Pancreas (tissue), 10 donors: Measurements from ENCODE around the gene HCCS. TPM values are rescaled to one million over a fixed set of nuclear protein-coding genes. Genes with fewer than 3 reads are reported as not detected.

Experiments
- ATAC-seq, 4 donors: fragments of 200-7000 bp; cut with Tn5 transposase; one replicate each; pipeline versions ENCODE4 v1.8.0 to v1.9.1; 2020; ENCODE audit warnings: mild to moderate bottlenecking in 4 of 4, moderate library complexity in 4 of 4
- DNase-seq, 6 donors: peaks; one replicate each; pipeline ENCODE4 v3.0.0-alpha.2; 2020
- FAIRE-seq: peaks from 2 replicates; lab custom pipeline; 2012; peaks lifted over from hg19 to GRCh38; lab: Jason Lieb, UNC
- H3K27ac ChIP-seq, 4 donors: fragments of 200-600 bp; sonication (generic); 1 replicate in 3 of 4; 2 replicates in 1 of 4; pipeline versions ENCODE4 v1.5.0 to v1.8.0; 2020
- H3K27me3 ChIP-seq, 4 donors: fragments of 200-600 bp; one replicate each; pipeline ENCODE4 v1.8.0; 2021
- H3K36me3 ChIP-seq, 3 donors: fragments of 200-600 bp; sonication (generic) in 1 of 3; one replicate each; pipeline versions ENCODE4 v1.5.0 to v1.8.0; 2020 to 2021
- H3K4me1 ChIP-seq, 3 donors: fragments of 200-600 bp; one replicate each; pipeline ENCODE4 v1.8.0; 2021
- H3K4me3 ChIP-seq, 4 donors: fragments of 200-600 bp; sonication (generic) in 2 of 4; one replicate each; pipeline versions ENCODE4 v1.5.0 to v1.8.0; 2020 to 2021
- H3K9me3 ChIP-seq, 4 donors: fragments of 200-600 bp; one replicate each; pipeline ENCODE4 v1.8.0; 2021
- CTCF ChIP-seq, 4 donors: fragments of 200-600 bp; sonication (generic) in 3 of 4; IDR thresholded peaks; one replicate each; pipeline versions ENCODE4 v1.5.0 to v1.8.0; 2021; ENCODE audit warnings: antibody characterized with exemption in 4 of 4
- WGBS, 2 donors: extraction: QIAGEN DNeasy Blood & Tissue Kit; methylation state at CpG; one replicate each; pipeline ENCODE4 v1.1.7; 2013; 5-methylcytosine and 5-hydroxymethylcytosine counted together
- intact Hi-C, 3 donors: fragments of 100-400 bp; cut with DNase I; formaldehyde crosslinking; loops; one replicate each; pipeline versions ENCODE4 v1.11.1 to v1.14.2; 2022
- polyA plus RNA-seq, 2 donors: library from polyadenylated mRNA; stranded (reverse); fragments of 200-250 nt; gene quantifications; one replicate each; pipeline ENCODE4 v1.2.3, GENCODE V29; 2013
- total RNA-seq, 6 donors: library from RNA; stranded (reverse); fragmentation: NEBNext Ultra II Directional in 4 of 6; extraction: Animal tissue kit (Norgen Biotek cat#: 25700) in 4 of 6; gene quantifications; one replicate each; pipeline versions ENCODE4 v1.2.1 to v1.2.4, GENCODE V29; 2021 to 2023
- donor health status: healthy with polysubstance abuse.
- donor health status: DM: no; HTN: no; CAD: no; lungs with moderate emphysema.
- donor health status: DM: no; HTN: no; CAD: no.
- donor health status: control.
- donor health status: control.
- donor health status: Bipolar disorder and iron deficiency.
- donor health status: DM: yes; HTN: yes; CAD: no.
- donor health status: DM: no; HTN: no; CAD: no.
- donor health status: DM: no; HTN: no; CAD: no.
- donor health status: DM: yes; HTN: yes; CAD: no.

The HCCS gene
- total and polyA plus RNA-seq, 8 donors: 3.2 to 9.2 (median 6.4) TPM

- DNase-seq (no peak), ATAC-seq (no peak), FAIRE-seq (no peak)
- Histone ChIP-seq H3K9me3 (no peaks in the 10 kb centered on the region), H3K27ac (no peak overlapping the region), H3K4me1 (no peaks in the 10 kb centered on the region), H3K27me3 (no peaks in the 10 kb centered on the region), H3K4me3 (no peak overlapping the region), H3K36me3 (no peaks in the 10 kb centered on the region)
- 58 to 65% methylated on average over 5 of the region's 5 CpGs for WGBS, 2 donors
- no peak for TF ChIP-seq CTCF (IDR thresholded peaks at IDR 0.05)
- intact Hi-C loops: loop anchor here in 2 of 3 donors (10.0 kb wide), 2 partner anchors 935 to 945 kb away; no protein-coding TSS in a partner anchor
Observed at GRCh38 chrX:11129534-11130105, 18.5 kb downstream of the HCCS start.

GRCh38 chrX:11130136-11130535 lies 19.0 kb downstream of the HCCS start:
- intact Hi-C loops: loop anchor here in 2 of 3 donors (10.0 kb wide), 2 partner anchors 935 to 945 kb away; no protein-coding TSS in a partner anchor
- no peak overlapping the region for H3K27ac ChIP-seq
- FAIRE-seq (no peak), DNase-seq (no peak), ATAC-seq (no peak)
- H3K9me3 ChIP-seq: no peaks in the 10 kb centered on the region
- no peak for TF ChIP-seq CTCF (IDR thresholded peaks at IDR 0.05)
- no peaks in the 10 kb centered on the region for H3K27me3 ChIP-seq
- no peaks in the 10 kb centered on the region for H3K4me1 ChIP-seq
- H3K4me3 ChIP-seq: no peak overlapping the region
- no peaks in the 10 kb centered on the region for H3K36me3 ChIP-seq
- WGBS, 2 donors: 75 to 90% methylated on average over 3 of the region's 3 CpGs

- intact Hi-C loops: loop anchor here in 2 of 3 donors (10.0 kb wide), 2 partner anchors 936 to 946 kb away; no protein-coding TSS in a partner anchor
- no peak for DNase-seq
- H3K27ac ChIP-seq: no peak overlapping the region
- H3K9me3 ChIP-seq: no peaks in the 10 kb centered on the region
- no peaks in the 10 kb centered on the region for H3K27me3 ChIP-seq
- ATAC-seq: no peak
- no peaks in the 10 kb centered on the region for H3K36me3 ChIP-seq
- no peak for TF ChIP-seq CTCF (IDR thresholded peaks at IDR 0.05)
- FAIRE-seq: no peak
- no peak overlapping the region for H3K4me3 ChIP-seq
- H3K4me1 ChIP-seq: no peaks in the 10 kb centered on the region
Observed at GRCh38 chrX:11131146-11131545, 20.0 kb downstream of the HCCS start.

- H3K4me1 ChIP-seq: no peaks in the 10 kb centered on the region
- peaks cover 0 to 20% (median 0%) of the 10 kb centered on the region in 4 donors for H3K27me3 ChIP-seq
- FAIRE-seq (no peak), ATAC-seq (no peak), DNase-seq (no peak)
- intact Hi-C loops: loop anchor here in 2 of 3 donors (10.0 kb wide), 2 partner anchors 941 to 951 kb away; no protein-coding TSS in a partner anchor
- no peaks in the 10 kb centered on the region for H3K9me3 ChIP-seq
- no peak overlapping the region for H3K27ac ChIP-seq
- no peak overlapping the region for H3K4me3 ChIP-seq
- H3K36me3 ChIP-seq: no peaks in the 10 kb centered on the region
- TF ChIP-seq CTCF (IDR thresholded peaks at IDR 0.05): no peak
- WGBS, 2 donors: 36 to 45% methylated on average over 2 of the region's 2 CpGs
Observed at GRCh38 chrX:11135564-11136185, 24.5 kb downstream of the HCCS start.
